ENCODE data around the gene CFAP70.

CFAP70 gene

DNA sequence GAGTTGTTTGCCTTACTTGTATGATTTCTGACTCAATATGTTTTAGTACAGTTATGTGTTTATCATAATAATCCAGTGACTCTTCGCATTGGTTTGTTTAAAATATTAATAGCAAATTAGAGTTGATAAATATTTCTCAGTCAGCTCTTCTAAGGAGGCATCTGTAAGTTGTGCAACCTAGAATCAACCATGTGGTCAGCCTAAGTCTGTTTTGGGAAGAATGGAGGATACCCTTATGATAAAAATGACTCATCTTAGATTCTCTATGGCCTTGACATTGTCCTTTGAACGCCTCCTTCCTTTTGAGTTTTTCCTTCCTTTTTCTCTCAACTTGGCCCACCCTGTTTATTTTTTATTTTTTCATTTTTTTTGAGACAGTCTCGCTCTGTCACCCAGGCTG, 130.4 kb downstream of the CFAP70 start:
- H3K27ac Mint-ChIP-seq: no peak overlapping the region

DNA sequence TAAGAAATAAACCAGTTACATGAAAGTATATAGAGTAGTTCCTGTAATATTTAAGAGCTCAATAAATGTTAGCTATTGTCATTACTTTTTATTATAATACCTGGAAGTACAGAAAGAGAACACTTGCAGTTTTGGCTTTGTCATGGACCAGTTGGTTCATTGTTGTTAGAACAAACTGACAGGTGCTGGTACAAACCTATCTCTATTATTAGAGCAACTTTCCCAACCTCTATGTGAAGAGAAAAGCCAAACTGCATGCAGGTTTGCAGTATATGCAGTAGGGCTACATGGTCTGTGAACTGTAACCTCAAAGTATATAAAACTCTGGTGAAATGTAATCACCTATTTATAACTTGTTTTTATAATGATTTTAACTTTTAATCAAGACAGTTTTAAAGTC, 132.0 kb downstream of the CFAP70 start:
- Mint-ChIP-seq H3K27ac (no peak overlapping the region), H3K27me3 (ENCODE audit: low read depth) (no peaks in the 10 kb centered on the region), H3K9me3 (no peaks in the 10 kb centered on the region), H3K4me1 (ENCODE audit: low read depth) (no peaks in the 10 kb centered on the region), H3K36me3 (ENCODE audit: low read depth) (peaks cover 6% of the 10 kb centered on the region), H3K4me3 (no peak overlapping the region)

More for the DNA sequence above, 130.4 kb downstream of the CFAP70 start:
- Mint-ChIP-seq H3K4me3 (no peak overlapping the region), H3K27me3 (ENCODE audit: low read depth) (no peaks in the 10 kb centered on the region), H3K36me3 (ENCODE audit: low read depth) (peaks cover 10% of the 10 kb centered on the region), H3K4me1 (ENCODE audit: low read depth) (no peaks in the 10 kb centered on the region), H3K9me3 (no peaks in the 10 kb centered on the region)

DNA sequence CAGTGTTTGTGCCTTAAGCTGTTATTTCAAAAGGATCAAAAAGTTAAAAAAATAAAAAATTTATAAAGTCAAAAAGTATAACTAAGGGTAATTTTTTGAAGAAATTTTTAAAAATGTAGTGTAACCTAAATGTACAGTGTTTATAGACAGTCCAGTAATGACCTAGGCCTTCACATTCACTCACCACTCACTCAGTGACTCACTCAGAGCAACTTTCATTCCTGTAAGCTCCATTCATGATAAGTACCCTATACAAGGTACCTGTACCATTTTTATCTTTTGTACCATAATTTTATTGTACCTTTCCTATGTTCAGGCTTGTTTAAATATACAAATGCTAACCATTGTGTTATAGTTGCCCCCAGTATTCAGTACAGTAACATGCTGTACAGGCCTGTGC, 133.1 kb downstream of the CFAP70 start:
- H3K27me3 Mint-ChIP-seq (ENCODE audit: low read depth): no peaks in the 10 kb centered on the region
- peaks cover 2% of the 10 kb centered on the region for H3K4me1 Mint-ChIP-seq (ENCODE audit: low read depth)
- H3K36me3 Mint-ChIP-seq (ENCODE audit: low read depth): peaks cover 2% of the 10 kb centered on the region
- no peak overlapping the region for H3K4me3 Mint-ChIP-seq
- H3K27ac Mint-ChIP-seq: no peak overlapping the region
- H3K9me3 Mint-ChIP-seq: no peaks in the 10 kb centered on the region

DNA sequence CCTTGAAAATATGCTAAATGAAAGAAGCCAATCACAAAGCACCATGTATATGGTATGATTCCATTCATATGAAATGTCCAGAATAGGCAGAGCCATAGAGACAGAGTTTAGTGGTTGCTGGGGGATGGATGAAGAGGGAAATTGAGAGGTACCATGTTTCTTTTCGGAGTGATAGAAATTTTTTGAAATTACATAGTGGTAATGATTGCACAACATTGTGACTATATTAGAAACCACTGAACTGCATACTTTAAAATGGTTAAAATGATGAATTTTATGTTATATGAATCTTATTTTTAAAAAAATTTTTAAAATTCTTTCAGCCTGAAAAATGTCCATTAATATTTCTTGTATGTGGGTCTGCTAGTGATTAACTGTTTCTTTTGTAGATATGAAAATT, 137.7 kb downstream of the CFAP70 start:
- peaks cover 14% of the 10 kb centered on the region for H3K36me3 Mint-ChIP-seq (ENCODE audit: low read depth)
- H3K27ac Mint-ChIP-seq: no peak overlapping the region
- no peak overlapping the region for H3K4me3 Mint-ChIP-seq
- no peaks in the 10 kb centered on the region for H3K9me3 Mint-ChIP-seq
- no peaks in the 10 kb centered on the region for H3K27me3 Mint-ChIP-seq (ENCODE audit: low read depth)
- peaks cover 5% of the 10 kb centered on the region for H3K4me1 Mint-ChIP-seq (ENCODE audit: low read depth)

DNA sequence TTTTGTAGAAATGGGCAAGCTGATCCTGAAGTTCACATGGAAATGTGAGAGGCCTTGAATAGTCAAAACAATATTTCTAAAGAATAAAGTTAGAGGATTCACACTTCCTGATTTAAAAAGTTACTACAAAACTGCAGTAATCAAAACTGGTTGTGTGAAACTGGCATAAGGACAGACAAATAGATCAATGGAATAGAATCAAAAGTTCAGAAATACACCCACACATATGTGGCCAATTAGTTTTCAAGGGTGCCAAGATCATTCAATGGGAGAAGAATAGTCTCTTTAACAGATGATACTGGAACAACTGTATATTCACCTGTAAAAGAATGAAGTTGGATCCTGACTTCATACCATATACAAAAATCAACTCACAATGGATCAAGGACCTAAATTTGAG, 139.3 kb downstream of the CFAP70 start:
- H3K4me3 Mint-ChIP-seq: no peak overlapping the region
- no peaks in the 10 kb centered on the region for H3K27me3 Mint-ChIP-seq (ENCODE audit: low read depth)
- peaks cover 17% of the 10 kb centered on the region for H3K36me3 Mint-ChIP-seq (ENCODE audit: low read depth)
- peaks cover 5% of the 10 kb centered on the region for H3K4me1 Mint-ChIP-seq (ENCODE audit: low read depth)
- H3K27ac Mint-ChIP-seq: no peak overlapping the region
- no peaks in the 10 kb centered on the region for H3K9me3 Mint-ChIP-seq

DNA sequence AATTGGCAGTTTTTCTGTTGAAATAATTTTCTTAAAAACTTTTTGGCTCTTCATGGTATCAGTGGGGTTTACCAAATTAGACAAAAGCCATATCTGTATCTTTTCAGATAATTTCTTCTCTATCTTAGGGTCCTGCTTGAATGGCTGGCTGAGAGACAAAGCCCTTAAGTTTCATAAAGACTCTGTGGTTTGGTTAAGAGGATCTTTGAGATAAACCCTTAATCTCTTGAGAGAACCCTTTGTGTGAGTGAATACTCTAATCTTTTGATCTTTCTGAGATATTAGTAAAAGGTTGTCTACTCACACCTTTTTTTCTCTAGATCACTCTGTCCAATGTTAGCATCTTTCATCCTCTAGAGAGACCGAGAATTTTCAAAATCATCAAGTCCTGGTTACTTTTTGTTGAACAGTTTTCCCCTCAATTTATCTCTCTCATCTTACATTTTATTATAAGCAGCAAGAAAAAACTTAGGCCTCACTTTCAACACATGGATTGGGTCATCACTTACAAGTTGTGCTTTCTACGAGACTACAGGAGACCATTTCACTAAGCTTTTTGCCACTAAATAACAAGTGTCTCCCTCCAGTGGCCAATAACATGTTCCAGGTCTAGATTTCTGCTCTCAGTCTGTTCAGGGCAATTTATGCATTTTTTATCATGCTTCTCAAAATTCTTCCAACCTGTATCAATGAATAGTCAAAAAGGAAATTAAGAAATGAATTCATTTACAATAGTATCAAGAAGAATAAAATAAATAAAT, 140.1 kb downstream of the CFAP70 start:
- no peak overlapping the region for H3K27ac Mint-ChIP-seq
- peaks cover 17% of the 10 kb centered on the region for H3K36me3 Mint-ChIP-seq (ENCODE audit: low read depth)
- H3K4me3 Mint-ChIP-seq: no peak overlapping the region
- peaks cover 5% of the 10 kb centered on the region for H3K4me1 Mint-ChIP-seq (ENCODE audit: low read depth)
- H3K9me3 Mint-ChIP-seq: no peaks in the 10 kb centered on the region
- no peaks in the 10 kb centered on the region for H3K27me3 Mint-ChIP-seq (ENCODE audit: low read depth)

DNA sequence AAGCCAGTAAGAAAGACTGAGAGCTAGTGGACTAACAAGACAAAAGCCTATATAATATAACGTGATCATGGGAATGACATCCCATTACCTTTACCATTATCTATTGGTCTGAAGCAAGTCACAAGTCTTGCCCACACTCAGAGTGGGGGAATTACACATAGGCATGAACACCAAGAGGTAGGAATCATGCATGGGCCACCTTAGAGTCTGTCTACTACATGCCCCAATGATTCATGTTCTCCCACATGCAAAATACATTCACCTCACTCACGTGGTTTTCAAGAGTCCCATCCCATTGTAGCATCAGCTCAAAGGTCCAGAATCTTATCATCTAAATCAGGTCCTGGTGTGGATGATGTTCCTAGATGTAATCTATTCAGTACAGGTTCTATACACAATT, 141.0 kb downstream of the CFAP70 start:
- no peak overlapping the region for H3K27ac Mint-ChIP-seq
- H3K36me3 Mint-ChIP-seq (ENCODE audit: low read depth): peaks cover 17% of the 10 kb centered on the region
- no peaks in the 10 kb centered on the region for H3K9me3 Mint-ChIP-seq
- no peak overlapping the region for H3K4me3 Mint-ChIP-seq
- H3K27me3 Mint-ChIP-seq (ENCODE audit: low read depth): no peaks in the 10 kb centered on the region
- H3K4me1 Mint-ChIP-seq (ENCODE audit: low read depth): peaks cover 5% of the 10 kb centered on the region

DNA sequence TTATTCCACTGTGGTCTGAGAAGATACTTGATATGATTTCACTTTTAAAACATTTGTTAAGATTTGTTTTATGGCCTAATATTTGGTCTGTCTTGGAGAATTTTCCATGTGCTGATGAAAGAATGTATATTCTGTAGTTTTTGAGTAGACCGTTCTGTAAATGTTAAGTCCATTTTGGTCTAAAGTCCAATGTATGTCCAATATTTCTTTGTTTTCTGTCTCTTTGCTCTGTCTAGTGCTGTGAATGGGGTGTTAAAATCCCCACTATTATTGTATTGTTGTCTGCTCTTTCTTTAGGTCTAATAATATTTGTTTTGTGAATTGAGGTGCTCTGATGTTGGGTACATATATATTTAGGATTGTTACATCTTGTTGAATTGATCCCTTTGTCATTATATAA, 142.9 kb downstream of the CFAP70 start:
- no peak overlapping the region for H3K4me3 Mint-ChIP-seq
- H3K27me3 Mint-ChIP-seq (ENCODE audit: low read depth): no peaks in the 10 kb centered on the region
- H3K4me1 Mint-ChIP-seq (ENCODE audit: low read depth): peaks cover 3% of the 10 kb centered on the region
- no peaks in the 10 kb centered on the region for H3K9me3 Mint-ChIP-seq
- H3K36me3 Mint-ChIP-seq (ENCODE audit: low read depth): peaks cover 17% of the 10 kb centered on the region
- no peak overlapping the region for H3K27ac Mint-ChIP-seq

DNA sequence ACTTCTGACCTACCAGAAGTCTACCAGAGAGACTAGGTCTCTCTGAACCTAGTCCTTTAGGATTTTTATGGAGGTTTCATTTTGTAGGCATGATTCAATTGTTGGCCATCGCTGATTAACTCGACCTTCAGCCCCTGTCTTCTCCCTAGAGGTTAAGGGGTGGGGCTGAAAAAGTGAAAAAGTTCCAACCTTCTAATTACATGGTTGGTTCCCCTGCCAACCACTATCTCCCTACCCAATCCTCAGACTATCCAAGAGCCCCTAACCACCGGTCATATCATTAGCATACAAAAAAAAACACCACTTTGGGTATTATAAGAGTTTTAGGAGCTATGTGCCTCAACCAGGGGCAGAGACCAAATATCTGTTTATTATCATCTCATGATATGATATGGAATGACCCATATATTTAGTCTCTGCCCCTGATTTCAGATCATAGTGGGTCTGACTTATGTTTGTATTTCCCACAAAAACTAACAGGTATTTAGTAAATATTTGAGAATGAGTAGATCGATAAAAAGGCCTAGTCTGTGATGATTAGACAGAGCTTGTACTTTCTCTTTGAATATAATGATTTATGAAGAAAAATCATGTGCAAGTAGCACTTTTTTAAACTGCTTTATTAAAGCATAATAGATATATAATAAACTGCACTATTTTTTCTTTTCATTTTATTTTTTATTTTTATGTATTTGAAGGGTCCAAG, 147.4 kb downstream of the CFAP70 start:
- Mint-ChIP-seq H3K9me3 (no peaks in the 10 kb centered on the region), H3K4me1 (ENCODE audit: low read depth) (no peaks in the 10 kb centered on the region), H3K36me3 (ENCODE audit: low read depth) (peaks cover 11% of the 10 kb centered on the region), H3K27ac (no peak overlapping the region), H3K4me3 (no peak overlapping the region), H3K27me3 (ENCODE audit: low read depth) (no peaks in the 10 kb centered on the region)

DNA sequence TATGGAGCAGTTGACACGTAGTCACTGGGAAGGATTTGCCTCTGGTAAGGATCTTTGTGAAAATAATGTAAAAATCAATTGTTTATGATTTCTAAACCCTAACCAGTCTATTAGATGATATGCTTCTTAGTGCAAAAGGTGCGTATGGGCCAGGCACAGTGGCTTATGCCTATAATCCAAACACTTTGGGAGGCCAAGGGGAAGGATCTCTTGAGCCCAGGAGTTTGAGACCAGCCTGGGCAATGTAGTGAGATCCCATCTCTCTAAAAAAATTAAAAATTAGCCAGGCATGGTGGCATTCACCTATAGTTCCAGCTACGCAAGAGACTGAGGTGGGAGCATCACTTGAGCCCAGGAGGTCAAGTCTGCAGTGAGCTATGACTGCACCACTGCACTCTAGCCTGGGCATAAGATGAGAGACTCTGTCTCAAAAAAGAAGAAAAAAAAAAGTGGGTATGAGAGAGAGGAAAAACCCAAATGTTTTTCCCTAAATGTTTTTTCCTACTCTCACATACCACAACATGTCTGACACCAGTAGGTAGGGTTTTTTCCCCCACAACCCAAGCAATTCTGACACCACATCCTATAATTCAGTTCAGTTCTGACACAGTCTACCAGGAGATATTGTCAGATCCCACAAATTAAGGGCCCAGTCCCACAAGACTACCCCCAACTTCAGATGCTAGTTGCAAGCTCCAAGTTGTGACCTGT, 148.1 kb downstream of the CFAP70 start:
- Mint-ChIP-seq H3K4me1 (ENCODE audit: low read depth) (no peaks in the 10 kb centered on the region), H3K36me3 (ENCODE audit: low read depth) (peaks cover 11% of the 10 kb centered on the region), H3K27ac (no peak overlapping the region), H3K9me3 (no peaks in the 10 kb centered on the region), H3K4me3 (no peak overlapping the region), H3K27me3 (ENCODE audit: low read depth) (no peaks in the 10 kb centered on the region)

DNA sequence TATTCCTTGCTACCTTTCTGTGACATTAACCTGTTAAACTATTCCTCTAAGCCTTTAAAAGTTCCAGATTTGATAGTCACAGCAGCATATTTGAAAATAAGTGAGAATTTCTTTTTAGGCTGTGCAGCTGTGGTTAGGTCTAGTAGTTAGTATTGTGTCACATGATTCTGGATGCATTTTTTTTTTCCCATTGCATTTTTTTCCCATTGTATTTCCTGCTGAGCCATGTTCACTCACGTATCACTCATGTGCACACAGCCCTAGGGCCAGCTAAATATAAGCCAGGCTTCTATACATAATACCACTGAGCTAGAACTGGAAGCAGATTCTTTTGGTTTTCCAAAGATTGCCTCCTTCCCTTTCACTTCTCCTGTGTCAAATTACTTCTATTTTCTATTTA, 149.0 kb downstream of the CFAP70 start:
- Mint-ChIP-seq H3K4me3 (no peak overlapping the region), H3K4me1 (ENCODE audit: low read depth) (no peaks in the 10 kb centered on the region), H3K36me3 (ENCODE audit: low read depth) (peaks cover 11% of the 10 kb centered on the region), H3K27me3 (ENCODE audit: low read depth) (no peaks in the 10 kb centered on the region), H3K27ac (no peak overlapping the region), H3K9me3 (no peaks in the 10 kb centered on the region)

DNA sequence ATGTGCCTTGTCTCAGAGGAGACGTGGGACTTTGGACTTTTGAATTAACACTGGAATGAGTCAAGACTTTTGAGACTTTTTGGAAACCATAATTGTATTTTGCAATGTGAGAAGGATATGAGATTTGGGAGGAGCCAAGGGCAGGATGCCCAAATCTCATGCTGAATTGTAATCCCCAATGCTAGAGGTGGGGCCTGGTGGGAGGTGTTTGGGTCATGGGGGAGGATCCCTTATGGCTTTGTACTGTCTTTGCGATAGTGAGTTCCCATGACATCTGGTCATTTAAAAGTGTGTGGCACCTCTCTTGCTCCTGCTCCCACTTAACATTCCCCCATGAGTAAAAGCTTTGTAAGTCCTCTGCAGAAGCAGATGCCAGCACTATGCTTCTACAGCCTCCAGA, 150.8 kb downstream of the CFAP70 start:
- no peaks in the 10 kb centered on the region for H3K9me3 Mint-ChIP-seq
- H3K4me1 Mint-ChIP-seq (ENCODE audit: low read depth): no peaks in the 10 kb centered on the region
- no peak overlapping the region for H3K27ac Mint-ChIP-seq
- H3K27me3 Mint-ChIP-seq (ENCODE audit: low read depth): no peaks in the 10 kb centered on the region
- no peak overlapping the region for H3K4me3 Mint-ChIP-seq
- H3K36me3 Mint-ChIP-seq (ENCODE audit: low read depth): peaks cover 12% of the 10 kb centered on the region

DNA sequence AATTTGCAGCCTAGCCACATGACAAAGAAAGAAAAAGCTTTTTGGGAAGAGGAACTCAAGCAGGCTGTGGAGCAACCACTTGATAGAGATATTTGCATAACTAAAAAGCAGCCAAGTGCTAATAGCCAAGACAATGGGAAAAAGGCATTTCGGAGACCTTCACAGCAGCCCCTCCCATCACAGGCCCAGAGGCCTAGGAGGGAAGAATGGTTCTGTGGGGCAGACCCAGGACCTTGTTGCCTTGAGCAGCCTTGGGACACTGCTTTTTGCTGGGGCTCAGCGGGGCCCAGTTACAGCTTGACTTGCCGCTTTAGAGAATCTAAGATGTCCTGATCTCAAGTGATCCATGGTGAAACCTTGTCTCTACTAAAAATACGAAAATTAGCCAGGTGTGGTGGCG, 152.3 kb downstream of the CFAP70 start:
- Mint-ChIP-seq H3K9me3 (no peaks in the 10 kb centered on the region), H3K36me3 (ENCODE audit: low read depth) (peaks cover 16% of the 10 kb centered on the region), H3K4me3 (no peak overlapping the region), H3K27ac (no peak overlapping the region), H3K4me1 (ENCODE audit: low read depth) (no peaks in the 10 kb centered on the region), H3K27me3 (ENCODE audit: low read depth) (no peaks in the 10 kb centered on the region)

DNA sequence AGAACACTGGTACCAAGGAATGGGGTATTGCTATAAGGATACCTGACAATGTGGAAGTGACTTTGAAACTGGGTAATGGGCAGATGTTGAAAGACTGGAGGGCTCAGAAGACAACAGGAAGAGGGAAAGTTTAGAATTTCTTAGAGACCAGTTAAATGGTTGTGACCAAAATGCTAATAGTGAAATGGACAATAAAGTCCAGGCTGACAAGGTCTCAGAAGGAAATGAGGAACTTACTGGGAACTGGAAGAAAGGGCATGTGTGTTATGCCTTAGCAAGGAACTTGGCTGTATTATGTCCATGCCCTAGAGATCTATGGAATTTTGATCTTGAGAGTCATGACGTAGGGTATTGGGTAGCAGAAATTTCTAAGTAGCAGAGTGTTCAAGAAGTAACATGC, 152.8 kb downstream of the CFAP70 start:
- H3K4me1 Mint-ChIP-seq (ENCODE audit: low read depth): no peaks in the 10 kb centered on the region
- no peaks in the 10 kb centered on the region for H3K9me3 Mint-ChIP-seq
- peaks cover 16% of the 10 kb centered on the region for H3K36me3 Mint-ChIP-seq (ENCODE audit: low read depth)
- no peak overlapping the region for H3K27ac Mint-ChIP-seq
- no peak overlapping the region for H3K4me3 Mint-ChIP-seq
- no peaks in the 10 kb centered on the region for H3K27me3 Mint-ChIP-seq (ENCODE audit: low read depth)

DNA sequence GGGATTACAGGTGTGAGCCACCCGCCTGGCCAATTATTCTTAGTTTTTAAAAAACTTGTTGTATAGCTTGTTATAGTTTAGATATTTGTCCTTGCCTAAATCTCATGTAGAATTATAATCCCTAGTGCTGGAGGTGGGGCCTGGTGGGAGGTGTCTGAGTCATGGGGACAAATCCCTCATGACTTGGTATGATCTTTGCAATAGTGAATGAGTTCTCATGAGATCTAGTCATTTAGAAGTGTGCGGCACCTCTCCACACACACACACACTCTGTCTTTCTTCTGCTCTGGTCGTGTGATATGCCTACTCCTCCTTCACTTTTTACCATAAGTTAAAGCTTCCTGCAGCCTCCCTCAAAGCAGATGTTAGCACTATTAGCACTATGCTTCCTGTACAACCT, 153.6 kb downstream of the CFAP70 start:
- Mint-ChIP-seq H3K27me3 (ENCODE audit: low read depth) (no peaks in the 10 kb centered on the region), H3K4me3 (no peak overlapping the region), H3K36me3 (ENCODE audit: low read depth) (peaks cover 16% of the 10 kb centered on the region), H3K9me3 (no peaks in the 10 kb centered on the region), H3K27ac (no peak overlapping the region), H3K4me1 (ENCODE audit: low read depth) (no peaks in the 10 kb centered on the region)
